ENCODE data around the gene SPINDOC.

DNA sequence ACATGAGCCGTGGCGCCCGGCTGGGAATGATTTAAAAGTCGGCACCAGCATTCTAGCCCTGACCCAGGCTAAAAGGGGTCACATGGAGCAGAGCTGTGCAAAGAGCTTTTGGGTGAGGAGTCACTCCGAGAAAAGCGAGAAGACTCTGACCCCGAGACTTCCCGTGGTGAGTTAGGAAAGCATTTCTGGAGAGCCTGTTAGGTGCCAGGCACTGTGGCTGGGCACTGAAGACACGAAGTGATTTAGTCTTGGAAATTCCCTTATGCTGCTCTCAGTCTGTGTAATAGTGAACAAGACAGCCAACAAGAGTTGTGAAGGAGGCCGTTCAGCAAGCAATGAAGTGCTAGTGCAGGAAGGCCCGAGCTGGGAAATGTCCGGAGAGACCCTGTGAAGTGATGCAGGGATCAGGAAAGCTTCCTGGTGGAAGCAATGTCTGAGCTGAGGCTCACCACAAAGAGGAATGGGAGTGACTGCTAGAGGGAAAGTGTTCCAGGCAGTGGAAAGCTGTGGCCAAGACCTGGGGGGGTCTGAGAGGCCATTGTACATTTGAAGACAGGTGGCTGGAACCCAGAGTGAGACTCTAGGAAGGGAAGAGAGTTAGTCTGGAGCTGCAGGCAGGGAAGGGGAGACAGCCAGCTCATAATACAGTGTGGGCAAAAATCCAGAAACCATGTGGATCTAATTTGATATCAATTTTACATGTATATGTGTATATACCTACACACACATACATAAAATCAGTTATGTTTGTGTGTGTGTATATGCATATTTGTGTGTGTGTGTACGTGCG lies 57.3 kb downstream of the SPINDOC start:
- no peak for TF ChIP-seq EZH2 (IDR thresholded peaks at IDR 0.05; ENCODE audit: insufficient read depth, poor library complexity, severe bottlenecking)
- no peak for TF ChIP-seq EZH2phosphoT487 (IDR thresholded peaks at IDR 0.05; ENCODE audit: insufficient read depth, low read depth)
